H9 (cell line): ENCODE results near the gene CDC14C. TPM values are rescaled to one million over a fixed set of nuclear protein-coding genes. Genes with fewer than 3 reads are reported as not detected.

Source experiments
- DNase-seq: peaks from one replicate; pipeline ENCODE4 v3.0.0-alpha.2; 2017
- H2AFZ ChIP-seq: one replicate; pipeline ENCODE4 v1.6.1; 2013; ENCODE audit warnings: mild to moderate bottlenecking, low read length, control low read depth, moderate library complexity
- H2AK5ac ChIP-seq: 2 replicates; pipeline ENCODE4 v1.6.1; 2013; ENCODE audit warnings: low read length, control low read depth, mixed read lengths; ENCODE audit not compliant: insufficient read length
- H2BK120ac ChIP-seq: one replicate; pipeline ENCODE4 v1.6.1; 2013; ENCODE audit warnings: low read depth, mild to moderate bottlenecking, low read length, control low read depth, inconsistent platforms; ENCODE audit not compliant: poor library complexity, severe bottlenecking
- H2BK12ac ChIP-seq: 2 replicates; pipeline ENCODE4 v1.6.1; 2013; ENCODE audit warnings: low read length, control low read depth, mixed read lengths, low read depth; ENCODE audit not compliant: insufficient read length
- H2BK15ac ChIP-seq: 2 replicates; pipeline ENCODE4 v1.6.1; 2013; ENCODE audit warnings: low read depth, low read length, control low read depth
- H2BK20ac ChIP-seq: one replicate; pipeline ENCODE4 v1.6.1; 2013; ENCODE audit warnings: low read depth, mild to moderate bottlenecking, low read length, control low read depth, inconsistent platforms; ENCODE audit not compliant: poor library complexity, severe bottlenecking
- H2BK5ac ChIP-seq: 2 replicates; pipeline ENCODE4 v1.6.1; 2013; ENCODE audit warnings: low read length, control low read depth, mixed read lengths; ENCODE audit not compliant: insufficient read length
- H3K14ac ChIP-seq: 2 replicates; pipeline ENCODE4 v1.6.1; 2013; ENCODE audit warnings: low read length, control low read depth; ENCODE audit not compliant: insufficient read depth
- H3K18ac ChIP-seq: 2 replicates; pipeline ENCODE4 v1.6.1; 2013; ENCODE audit warnings: low read depth, mild to moderate bottlenecking, mixed read lengths, low read length, control low read depth; ENCODE audit not compliant: insufficient read length
- H3K23ac ChIP-seq: 2 replicates; pipeline ENCODE4 v1.6.1; 2013; ENCODE audit warnings: low read length, control low read depth, mixed read lengths, low read depth; ENCODE audit not compliant: insufficient read length
- H3K23me2 ChIP-seq: 2 replicates; pipeline ENCODE4 v1.6.1; 2013; ENCODE audit warnings: low read depth, mild to moderate bottlenecking, mixed read lengths, low read length, control low read depth; ENCODE audit not compliant: insufficient read length, poor library complexity, severe bottlenecking
- H3K27ac ChIP-seq: 2 replicates; pipeline ENCODE4 v1.5.1; 2013; ENCODE audit warnings: low read length, control low read depth, mixed read lengths, low read depth; ENCODE audit not compliant: insufficient read length
- H3K27me3 ChIP-seq: 2 replicates; pipeline ENCODE4 v1.6.1; 2013; ENCODE audit warnings: low read length, control low read depth, inconsistent platforms; ENCODE audit not compliant: insufficient read depth
- H3K4ac ChIP-seq: 2 replicates; pipeline ENCODE4 v1.6.1; 2013; ENCODE audit warnings: low read depth, mild to moderate bottlenecking, control low read depth, inconsistent platforms, low read length, moderate library complexity
- H3K4me1 ChIP-seq: 2 replicates; pipeline ENCODE4 v1.6.1; 2013; ENCODE audit warnings: low read length, control low read depth, inconsistent platforms; ENCODE audit not compliant: insufficient read depth
- H3K4me2 ChIP-seq: 2 replicates; pipeline ENCODE4 v1.6.1; 2013; ENCODE audit warnings: low read length, control low read depth, mixed read lengths; ENCODE audit not compliant: insufficient read length, insufficient read depth
- H3K56ac ChIP-seq: 2 replicates; pipeline ENCODE4 v1.6.1; 2013; ENCODE audit warnings: low read depth, mild to moderate bottlenecking, mixed read lengths, low read length, control low read depth; ENCODE audit not compliant: insufficient read length
- H3K79me1 ChIP-seq: 2 replicates; pipeline ENCODE4 v1.6.1; 2013; ENCODE audit warnings: low read depth, mild to moderate bottlenecking, moderate library complexity, low read length, control low read depth, inconsistent platforms; ENCODE audit not compliant: insufficient read depth, poor library complexity, severe bottlenecking
- H3K79me2 ChIP-seq: 2 replicates; pipeline ENCODE4 v1.6.1; 2013; ENCODE audit warnings: low read length, control low read depth, inconsistent platforms; ENCODE audit not compliant: insufficient read depth
- H3K9ac ChIP-seq: 2 replicates; pipeline ENCODE4 v1.6.1; 2013; ENCODE audit warnings: low read length, control low read depth, mixed read lengths; ENCODE audit not compliant: insufficient read length; ENCODE audit errors: extremely low read depth
- H3K9me3 ChIP-seq: one replicate; pipeline ENCODE4 v1.6.1; 2013; ENCODE audit warnings: low read depth, low read length, inconsistent platforms; ENCODE audit not compliant: control insufficient read depth
- H3T11ph ChIP-seq: one replicate; pipeline ENCODE4 v1.6.1; 2013; ENCODE audit warnings: mild to moderate bottlenecking, low read length, control low read depth, inconsistent platforms
- H4K20me1 ChIP-seq: one replicate; pipeline ENCODE4 v1.6.1; 2013; ENCODE audit not compliant: control insufficient read depth, insufficient read length, insufficient read depth
- H4K5ac ChIP-seq: 2 replicates; pipeline ENCODE4 v1.6.1; 2013; ENCODE audit warnings: low read depth, mild to moderate bottlenecking, mixed read lengths, low read length, control low read depth; ENCODE audit not compliant: insufficient read length
- H4K8ac ChIP-seq: replicated peaks from 2 replicates; pipeline ENCODE4 v1.6.1; 2013; ENCODE audit warnings: low read length, control low read depth, mixed read lengths, low read depth; ENCODE audit not compliant: insufficient read length
- H4K91ac ChIP-seq: 2 replicates; pipeline ENCODE4 v1.6.1; 2013; ENCODE audit warnings: low read depth, mild to moderate bottlenecking, moderate library complexity, mixed read lengths, low read length, control low read depth; ENCODE audit not compliant: insufficient read length
- H3K27ac Mint-ChIP-seq, 3 experiments: 2 replicates in 2 of 3; 3 replicates in 1 of 3; pipeline ENCODE4 v1.8.0; 2020 to 2021; ENCODE audit warnings: mixed read lengths in 3 of 3, mild to moderate bottlenecking in 1 of 3, moderate library complexity in 1 of 3
- H3K27me3 Mint-ChIP-seq: 2 replicates; pipeline ENCODE4 v1.8.0; 2021; ENCODE audit warnings: low read depth, mild to moderate bottlenecking, moderate library complexity, mixed read lengths
- H3K36me3 Mint-ChIP-seq, 3 experiments: 2 replicates in 2 of 3; 3 replicates in 1 of 3; pipeline ENCODE4 v1.8.0; 2020 to 2021; ENCODE audit warnings: low read depth in 3 of 3, mixed read lengths in 3 of 3; ENCODE audit not compliant: insufficient read depth in 1 of 3
- H3K4me1 Mint-ChIP-seq, 2 experiments: 2 replicates each; pipeline ENCODE4 v1.8.0; 2020; ENCODE audit warnings: mixed read lengths in 2 of 2
- H3K4me3 Mint-ChIP-seq, 2 experiments: 2 replicates in 1 of 2; 3 replicates in 1 of 2; pipeline ENCODE4 v1.8.0; 2020 to 2021; ENCODE audit warnings: mild to moderate bottlenecking in 2 of 2, mixed read lengths in 2 of 2, moderate library complexity in 1 of 2
- H3K9me3 Mint-ChIP-seq, 2 experiments: 2 replicates in 1 of 2; 3 replicates in 1 of 2; pipeline ENCODE4 v1.8.0; 2020; ENCODE audit warnings: mild to moderate bottlenecking in 2 of 2, mixed read lengths in 2 of 2, moderate library complexity in 1 of 2
- CTCF ChIP-seq: fragments of 200-600 bp; sonication (generic); conservative IDR thresholded peaks from 3 replicates; pipeline ENCODE4 v1.8.0; 2021; ENCODE audit warnings: antibody characterized with exemption, mild to moderate bottlenecking
- WGBS: extraction: QIAGEN DNeasy Blood & Tissue Kit; methylation state at CpG from one replicate; pipeline ENCODE4 v1.1.7; 2013; ENCODE audit warnings: missing lambda C conversion rate, low lambda C conversion rate, mixed read lengths; ENCODE audit not compliant: insufficient read length; ENCODE audit errors: extremely low coverage; 5-methylcytosine and 5-hydroxymethylcytosine counted together
- total RNA-seq: library from RNA; stranded (reverse); gene quantifications from 2 replicates; pipeline ENCODE4 v1.2.1, GENCODE V29; 2021

Gene CDC14C
- total RNA-seq, 1 experiment from 2014 or later, result not detected

- Histone ChIP-seq H2BK20ac (no peak overlapping the region), H3K9ac (no peak overlapping the region), H2AFZ (no peak overlapping the region), H3K56ac (no peak overlapping the region), H3K23ac (no peak overlapping the region), H3T11ph (no peak overlapping the region), H3K9me3 (no peaks in the 10 kb centered on the region), H3K18ac (no peak overlapping the region), H2BK5ac (no peak overlapping the region), H2BK15ac (no peak overlapping the region), H3K27me3 (no peaks in the 10 kb centered on the region), H4K5ac (no peak overlapping the region), H2BK12ac (no peak overlapping the region), H3K4me2 (no peak overlapping the region), H4K8ac (no peak overlapping the region), H4K91ac (no peak overlapping the region), H3K23me2 (no peaks in the 10 kb centered on the region), H2AK5ac (no peak overlapping the region), H3K4ac (no peak overlapping the region), H3K14ac (no peak overlapping the region), H3K79me2 (no peaks in the 10 kb centered on the region), H3K27ac (no peak overlapping the region), H2BK120ac (no peak overlapping the region), H3K79me1 (no peaks in the 10 kb centered on the region), H3K4me1 (no peaks in the 10 kb centered on the region), H4K20me1 (no peaks in the 10 kb centered on the region)
- WGBS, result no CpG with 5 or more reads among the region's 2 CpGs
- no peak overlapping the region for H3K4me3 Mint-ChIP-seq
- H3K9me3 Mint-ChIP-seq, result peaks cover 16 to 20% of the 10 kb centered on the region in 2 experiments; a peak in 3 of 5 replicates
- peaks cover 0 to 2% (median 0%) of the 10 kb centered on the region in 3 experiments; a peak in 2 of 7 replicates for H3K36me3 Mint-ChIP-seq
- DNase-seq, result no peak
- no peaks in the 10 kb centered on the region for H3K27me3 Mint-ChIP-seq
- TF ChIP-seq CTCF, result no peak
- peaks cover under 1 to 4% of the 10 kb centered on the region in 2 experiments; a peak in 1 of 4 replicates for H3K4me1 Mint-ChIP-seq
- H3K27ac Mint-ChIP-seq, result no peak overlapping the region
Observed at GRCh38 chr7:48880851-48881250, 43.5 kb upstream of the CDC14C start.
